Psoas muscle (tissue), 8 donors: Measurements from ENCODE around the gene DNMT3B. TPM values are rescaled to one million over a fixed set of nuclear protein-coding genes. Genes with fewer than 3 reads are reported as not detected.

Source experiments
- ATAC-seq, 4 donors: fragments of 200-7000 bp; cut with Tn5 transposase; one replicate each; pipeline ENCODE4 v1.9.1; 2020; ENCODE audit warnings: moderate library complexity in 3 of 4, mild to moderate bottlenecking in 2 of 4
- DNase-seq, 2 donors: peaks; one replicate each; pipeline ENCODE4 v3.0.0-alpha.2; 2020
- H3K27ac ChIP-seq: fragments of 200-600 bp; one replicate; pipeline ENCODE4 v1.8.0; 2022
- H3K27me3 ChIP-seq, 3 donors: fragments of 200-600 bp in 1 of 3; one replicate each; pipeline versions ENCODE4 v1.6.1 to v1.8.0; 2013 to 2022; ENCODE audit warnings: low read length in 2 of 3, mild to moderate bottlenecking in 2 of 3, moderate library complexity in 1 of 3; ENCODE audit not compliant: insufficient read depth in 3 of 3
- H3K36me3 ChIP-seq, 2 donors: fragments of 200-600 bp in 1 of 2; one replicate each; pipeline versions ENCODE4 v1.6.1 to v1.8.0; 2013 to 2022; ENCODE audit warnings: low read depth in 1 of 2, mild to moderate bottlenecking in 1 of 2, moderate library complexity in 1 of 2; ENCODE audit not compliant: insufficient read depth in 1 of 2
- H3K4me1 ChIP-seq: fragments of 200-600 bp; one replicate; pipeline ENCODE4 v1.8.0; 2022
- H3K4me3 ChIP-seq: fragments of 200-600 bp; one replicate; pipeline ENCODE4 v1.8.0; 2022; ENCODE audit warnings: mild to moderate bottlenecking
- H3K9me3 ChIP-seq: fragments of 200-600 bp; one replicate; pipeline ENCODE4 v1.8.0; 2022
- CTCF ChIP-seq: fragments of 200-600 bp; IDR thresholded peaks from one replicate; pipeline ENCODE4 v1.8.0; 2022; ENCODE audit warnings: antibody characterized with exemption
- WGBS, 3 donors: extraction: QIAGEN DNeasy Blood & Tissue Kit; methylation state at CpG; one replicate each; pipeline versions ENCODE4 v1.1.6 to v1.1.7; 2013; 5-methylcytosine and 5-hydroxymethylcytosine counted together
- intact Hi-C, 2 donors: fragments of 100-400 bp; cut with DNase I; formaldehyde crosslinking; loops; one replicate each; pipeline versions ENCODE4 v1.11.0 to v1.14.2; 2022
- polyA plus RNA-seq, 3 donors: library from polyadenylated mRNA; stranded (reverse); fragments of 200-250 nt; gene quantifications; one replicate each; pipeline ENCODE4 v1.2.3, GENCODE V29; 2013
- total RNA-seq, 4 donors: library from RNA; stranded (reverse); fragmentation: NEBNext Ultra II Directional in 2 of 4; extraction: Animal tissue kit (Norgen Biotek cat#: 25700) in 2 of 4; gene quantifications; one replicate each; pipeline versions ENCODE4 v1.2.1 to v1.2.4, GENCODE V29; 2021 to 2023
- donor health status: healthy with polysubstance abuse.
- donor health status: DM: no; HTN: no; CAD: no; lungs with moderate emphysema.
- donor health status: Bipolar disorder and iron deficiency.
- donor health status: healthy.
- donor health status: DM: yes; HTN: yes; CAD: no.
- donor health status: DM: no; HTN: no; CAD: no.
- donor health status: DM: no; HTN: no; CAD: no.
- donor health status: DM: yes; HTN: yes; CAD: no.

The DNMT3B gene
- total and polyA plus RNA-seq, 7 donors = 0.08 to 0.64 (median 0.17) TPM

GRCh38 chr20:32832664-32833063 lies 70.5 kb downstream of the DNMT3B start:
- Histone ChIP-seq H3K4me1 (peaks cover 26% of the 10 kb centered on the region), H3K27me3 (no peaks in the 10 kb centered on the region), H3K9me3 (no peaks in the 10 kb centered on the region), H3K4me3 (no peak overlapping the region), H3K36me3 (peaks cover 6 to 55% of the 10 kb centered on the region in 2 donors), H3K27ac (no peak overlapping the region)
- WGBS, 3 donors = 88 to 93% (median 92%) methylated on average over 11 of the region's 11 CpGs
- intact Hi-C loops = no loop called here
- DNase-seq (no peak), ATAC-seq (no peak)
- no peak for TF ChIP-seq CTCF

- Histone ChIP-seq H3K27ac (no peak overlapping the region), H3K27me3 (no peaks in the 10 kb centered on the region), H3K9me3 (no peaks in the 10 kb centered on the region), H3K4me3 (no peak overlapping the region), H3K36me3 (peaks cover 16 to 68% of the 10 kb centered on the region in 2 donors), H3K4me1 (peaks cover 8% of the 10 kb centered on the region)
- TF ChIP-seq CTCF = no peak
- DNase-seq = no peak
- ATAC-seq = no peak
- intact Hi-C loops = no loop called here
These were observed 72.8 kb downstream of the DNMT3B start for GRCh38 chr20:32834972-32835371.

GRCh38 chr20:32837157-32837556 lies 75.0 kb downstream of the DNMT3B start:
- Histone ChIP-seq H3K4me3 (no peak overlapping the region), H3K9me3 (no peaks in the 10 kb centered on the region), H3K4me1 (no peaks in the 10 kb centered on the region), H3K27me3 (no peaks in the 10 kb centered on the region), H3K36me3 (peaks cover 16 to 90% of the 10 kb centered on the region in 2 donors), H3K27ac (no peak overlapping the region)
- intact Hi-C loops = no loop called here
- ATAC-seq (no peak), DNase-seq (no peak)
- no peak for TF ChIP-seq CTCF
- WGBS, 3 donors = 47 to 92% (median 50%) methylated on average over 1 of the region's 1 CpG

- 86 to 89% (median 87%) methylated on average over 17 of the region's 17 CpGs for WGBS, 3 donors
- no peaks in the 10 kb centered on the region for H3K27me3 ChIP-seq
- no peak for TF ChIP-seq CTCF
- ATAC-seq (no peak), DNase-seq (no peak)
- H3K36me3 ChIP-seq = peaks cover 12 to 89% of the 10 kb centered on the region in 2 donors
- no peaks in the 10 kb centered on the region for H3K4me1 ChIP-seq
- intact Hi-C loops = no loop called here
- H3K4me3 ChIP-seq = no peak overlapping the region
- H3K27ac ChIP-seq = no peak overlapping the region
- no peaks in the 10 kb centered on the region for H3K9me3 ChIP-seq
These were observed 77.2 kb downstream of the DNMT3B start for GRCh38 chr20:32839227-32839981.

- Histone ChIP-seq H3K4me3 (no peak overlapping the region), H3K27me3 (no peaks in the 10 kb centered on the region), H3K4me1 (no peaks in the 10 kb centered on the region), H3K27ac (no peak overlapping the region), H3K36me3 (peaks cover 12 to 88% of the 10 kb centered on the region in 2 donors), H3K9me3 (no peaks in the 10 kb centered on the region)
- 82 to 89% (median 86%) methylated on average over 4 of the region's 4 CpGs for WGBS, 3 donors
- DNase-seq = no peak
- no peak for TF ChIP-seq CTCF
- no peak for ATAC-seq
- intact Hi-C loops = no loop called here
These were observed 77.7 kb downstream of the DNMT3B start for GRCh38 chr20:32839982-32840285.
